MM.1S (cell line): ENCODE measurements around the gene SLC9B1.
A peak's percentile ranks its signal among the peaks of the same experiment; 100 is the strongest.
"Not testable (repeated sequence)": the region's sequence is repeated elsewhere in the genome, so short reads cannot be mapped to it uniquely, and the experiment has no call there.

ENCODE experiments used
- DNase-seq: peaks from one replicate; pipeline ENCODE4 v3.0.0-alpha.2; 2015
- H2AFZ ChIP-seq: fragments of 300-600 bp; sonication (generic); 2 replicates; pipeline ENCODE4 v1.6.0; 2016; ENCODE audit warnings: antibody characterized with exemption, low read length
- H3F3A ChIP-seq: fragments of 300-600 bp; sonication (generic); 2 replicates; pipeline ENCODE4 v1.6.1; 2016; ENCODE audit warnings: mild to moderate bottlenecking, antibody characterized with exemption, low read length, moderate library complexity, mixed read lengths; ENCODE audit not compliant: insufficient read depth
- H3K27ac ChIP-seq: fragments of 300-600 bp; sonication (generic); 2 replicates; pipeline ENCODE4 v1.5.1; 2016; ENCODE audit warnings: mild to moderate bottlenecking, low read length
- H3K27me3 ChIP-seq: fragments of 300-600 bp; sonication (generic); replicated peaks from 2 replicates; pipeline ENCODE4 v1.6.0; 2016; ENCODE audit warnings: low read length; ENCODE audit not compliant: insufficient read depth
- H3K36me3 ChIP-seq: fragments of 300-600 bp; sonication (generic); replicated peaks from 2 replicates; pipeline ENCODE4 v1.6.1; 2016; ENCODE audit warnings: mild to moderate bottlenecking, low read length, mixed read lengths; ENCODE audit not compliant: insufficient read depth
- H3K4me1 ChIP-seq: fragments of 300-600 bp; sonication (generic); 2 replicates; pipeline ENCODE4 v1.6.1; 2016; ENCODE audit warnings: low read length, mixed read lengths
- H3K4me2 ChIP-seq: fragments of 300-600 bp; sonication (generic); 2 replicates; pipeline ENCODE4 v1.6.0; 2016; ENCODE audit warnings: low read depth, low read length
- H3K4me3 ChIP-seq: fragments of 300-600 bp; sonication (generic); 2 replicates; pipeline ENCODE4 v1.5.1; 2016; ENCODE audit warnings: low read length, mixed read lengths
- H3K79me2 ChIP-seq: fragments of 300-600 bp; sonication (generic); 2 replicates; pipeline ENCODE4 v1.6.1; 2016; ENCODE audit warnings: mixed run types, low read length, mixed read lengths
- H3K9ac ChIP-seq: fragments of 300-600 bp; sonication (generic); 2 replicates; pipeline ENCODE4 v1.6.1; 2016; ENCODE audit warnings: low read length, mixed read lengths
- H3K9me2 ChIP-seq: fragments of 300-600 bp; sonication (generic); replicated peaks from 2 replicates; pipeline ENCODE4 v1.6.1; 2016; ENCODE audit warnings: mild to moderate bottlenecking, low read length, mixed read lengths; ENCODE audit not compliant: insufficient read depth
- H3K9me3 ChIP-seq: fragments of 300-600 bp; sonication (generic); replicated peaks from 2 replicates; pipeline ENCODE4 v1.6.1; 2016; ENCODE audit warnings: mild to moderate bottlenecking, low read length, mixed read lengths; ENCODE audit not compliant: insufficient read depth
- H4K20me1 ChIP-seq: fragments of 300-600 bp; sonication (generic); 2 replicates; pipeline ENCODE4 v1.6.1; 2016; ENCODE audit warnings: mild to moderate bottlenecking, low read length, moderate library complexity, mixed read lengths; ENCODE audit not compliant: insufficient read depth
- EZH2 ChIP-seq: fragments of 300-600 bp; sonication (generic); optimal IDR thresholded peaks from 2 replicates; pipeline ENCODE3; 2017; ENCODE audit warnings: low read depth, mild to moderate bottlenecking, antibody characterized with exemption, low read length, mixed read lengths
- EZH2phosphoT487 ChIP-seq: fragments of 300-600 bp; sonication (generic); IDR thresholded peaks from 2 replicates; pipeline ENCODE4 v1.6.1; 2018; ENCODE audit warnings: antibody characterized with exemption, low read length
- TF ChIP-seq, protein P1 (sequence below): fragments of 300-600 bp; sonication (generic); IDR thresholded peaks from 2 replicates; pipeline ENCODE4 v1.5.1; 2016; ENCODE audit warnings: antibody characterized with exemption, low read length, mixed read lengths

SLC9B1 gene

GRCh38 chr4:103002551-103002950, 17.0 kb downstream of the SLC9B1 start:
- Histone ChIP-seq H3K9me2 (no peaks in the 10 kb centered on the region), H3K79me2 (no peaks in the 10 kb centered on the region), H3K4me3 (no peak overlapping the region), H3F3A (no peaks in the 10 kb centered on the region), H3K9me3 (no peaks in the 10 kb centered on the region), H4K20me1 (no peaks in the 10 kb centered on the region), H3K36me3 (no peaks in the 10 kb centered on the region), H3K4me1 (no peaks in the 10 kb centered on the region), H3K27ac (no peak overlapping the region), H3K27me3 (no peaks in the 10 kb centered on the region), H3K4me2 (no peak overlapping the region), H3K9ac (no peak overlapping the region), H2AFZ (no peak overlapping the region)
- DNase-seq = no peak
- TF ChIP-seq EZH2 = no peak
- TF ChIP-seq, protein P1, sequence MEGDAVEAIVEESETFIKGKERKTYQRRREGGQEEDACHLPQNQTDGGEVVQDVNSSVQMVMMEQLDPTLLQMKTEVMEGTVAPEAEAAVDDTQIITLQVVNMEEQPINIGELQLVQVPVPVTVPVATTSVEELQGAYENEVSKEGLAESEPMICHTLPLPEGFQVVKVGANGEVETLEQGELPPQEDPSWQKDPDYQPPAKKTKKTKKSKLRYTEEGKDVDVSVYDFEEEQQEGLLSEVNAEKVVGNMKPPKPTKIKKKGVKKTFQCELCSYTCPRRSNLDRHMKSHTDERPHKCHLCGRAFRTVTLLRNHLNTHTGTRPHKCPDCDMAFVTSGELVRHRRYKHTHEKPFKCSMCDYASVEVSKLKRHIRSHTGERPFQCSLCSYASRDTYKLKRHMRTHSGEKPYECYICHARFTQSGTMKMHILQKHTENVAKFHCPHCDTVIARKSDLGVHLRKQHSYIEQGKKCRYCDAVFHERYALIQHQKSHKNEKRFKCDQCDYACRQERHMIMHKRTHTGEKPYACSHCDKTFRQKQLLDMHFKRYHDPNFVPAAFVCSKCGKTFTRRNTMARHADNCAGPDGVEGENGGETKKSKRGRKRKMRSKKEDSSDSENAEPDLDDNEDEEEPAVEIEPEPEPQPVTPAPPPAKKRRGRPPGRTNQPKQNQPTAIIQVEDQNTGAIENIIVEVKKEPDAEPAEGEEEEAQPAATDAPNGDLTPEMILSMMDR = no peak
- no peak for TF ChIP-seq EZH2phosphoT487

DNA sequence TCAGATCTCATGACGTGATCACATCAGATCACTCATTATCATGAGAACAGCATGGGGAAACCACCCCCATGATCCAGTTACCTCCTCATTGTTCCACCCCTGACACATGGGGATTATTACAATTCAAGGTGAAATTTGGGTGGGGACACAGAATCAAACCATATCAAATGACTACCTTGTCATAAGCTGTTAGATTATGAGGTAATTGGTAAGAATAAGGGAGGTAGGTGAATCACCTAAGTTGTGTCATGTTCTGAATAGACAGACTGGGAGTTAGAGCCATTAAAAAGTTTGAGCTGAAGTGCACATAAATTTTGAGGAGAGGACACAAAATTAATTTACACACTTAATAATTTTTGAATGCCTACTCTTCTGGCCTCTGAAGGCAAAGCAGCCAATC, 24.7 kb downstream of the SLC9B1 start:
- no peak overlapping the region for H2AFZ ChIP-seq
- no peaks in the 10 kb centered on the region for H3K9me2 ChIP-seq
- no peaks in the 10 kb centered on the region for H3K9me3 ChIP-seq
- DNase-seq = no peak
- TF ChIP-seq EZH2phosphoT487 (no peak), EZH2 (no peak)
- TF ChIP-seq, protein P1 = no peak
- no peaks in the 10 kb centered on the region for H3K4me1 ChIP-seq
- H3K27me3 ChIP-seq = no peaks in the 10 kb centered on the region
- no peaks in the 10 kb centered on the region for H3K79me2 ChIP-seq
- H3K4me2 ChIP-seq = no peak overlapping the region
- no peak overlapping the region for H3K4me3 ChIP-seq
- H3K9ac ChIP-seq = no peak overlapping the region
- H4K20me1 ChIP-seq = no peaks in the 10 kb centered on the region
- no peak overlapping the region for H3K27ac ChIP-seq
- H3F3A ChIP-seq = no peaks in the 10 kb centered on the region
- no peaks in the 10 kb centered on the region for H3K36me3 ChIP-seq

- DNase-seq, H3K79me2 ChIP-seq, H2AFZ ChIP-seq, H3K4me3 ChIP-seq, H3F3A ChIP-seq, H3K9me3 ChIP-seq, H4K20me1 ChIP-seq, H3K27me3 ChIP-seq, H3K4me2 ChIP-seq, H3K4me1 ChIP-seq, H3K27ac ChIP-seq, H3K9ac ChIP-seq, H3K36me3 ChIP-seq, H3K9me2 ChIP-seq: not testable (repeated sequence)
Measured at GRCh38 chr4:102993985-102994384, 25.5 kb downstream of the SLC9B1 start.

DNA sequence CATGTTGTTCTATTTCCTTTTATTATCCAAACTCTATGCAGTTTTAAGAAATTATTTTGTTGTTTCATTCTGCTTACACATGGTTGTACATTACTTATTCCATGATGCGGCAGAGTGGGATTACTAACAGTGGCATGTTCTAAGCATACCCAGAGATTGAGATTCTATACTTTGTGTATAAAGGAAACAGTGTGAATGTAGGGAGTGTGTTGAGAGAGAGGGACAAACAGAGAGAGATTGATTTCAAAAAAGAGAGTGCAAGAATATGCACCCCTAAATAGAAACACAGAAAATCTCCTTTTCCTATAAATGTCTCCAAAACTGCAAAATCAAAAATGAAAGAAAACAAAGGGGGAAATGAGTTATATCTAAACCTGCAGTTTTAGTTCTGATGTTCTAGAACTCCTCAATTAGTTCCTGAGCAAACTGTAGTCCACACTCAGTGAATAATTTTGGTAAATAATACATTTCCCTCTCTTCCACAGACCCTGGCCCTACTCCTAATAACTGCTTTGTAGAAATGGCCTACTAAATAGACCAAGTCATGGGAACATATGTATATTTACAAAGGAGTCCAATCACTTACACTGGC, 31.0 kb downstream of the SLC9B1 start:
- no peak overlapping the region for H3K4me3 ChIP-seq
- no peaks in the 10 kb centered on the region for H4K20me1 ChIP-seq
- no peak overlapping the region for H3K9ac ChIP-seq
- H3K9me3 ChIP-seq = no peaks in the 10 kb centered on the region
- peaks cover 5% of the 10 kb centered on the region; the same call in 1 of the 2 replicates for H3K4me1 ChIP-seq
- peak overlapping the region; percentile 25 for H2AFZ ChIP-seq
- TF ChIP-seq EZH2phosphoT487 (no peak), EZH2 (no peak)
- TF ChIP-seq, protein P1 = no peak
- peak overlapping the region; percentile 37; the same call in 1 of the 2 replicates for H3K4me2 ChIP-seq
- H3K36me3 ChIP-seq = no peaks in the 10 kb centered on the region
- no peaks in the 10 kb centered on the region for H3K79me2 ChIP-seq
- H3K27me3 ChIP-seq = no peaks in the 10 kb centered on the region
- no peak for DNase-seq
- H3K27ac ChIP-seq = no peak overlapping the region
- H3F3A ChIP-seq = no peaks in the 10 kb centered on the region
- H3K9me2 ChIP-seq = no peaks in the 10 kb centered on the region
